Measurements from ENCODE around the gene ADH4.
"Not testable (repeated sequence)": the region's sequence is repeated elsewhere in the genome, so short reads cannot be mapped to it uniquely, and the experiment has no call there.

ADH4 gene

DNA sequence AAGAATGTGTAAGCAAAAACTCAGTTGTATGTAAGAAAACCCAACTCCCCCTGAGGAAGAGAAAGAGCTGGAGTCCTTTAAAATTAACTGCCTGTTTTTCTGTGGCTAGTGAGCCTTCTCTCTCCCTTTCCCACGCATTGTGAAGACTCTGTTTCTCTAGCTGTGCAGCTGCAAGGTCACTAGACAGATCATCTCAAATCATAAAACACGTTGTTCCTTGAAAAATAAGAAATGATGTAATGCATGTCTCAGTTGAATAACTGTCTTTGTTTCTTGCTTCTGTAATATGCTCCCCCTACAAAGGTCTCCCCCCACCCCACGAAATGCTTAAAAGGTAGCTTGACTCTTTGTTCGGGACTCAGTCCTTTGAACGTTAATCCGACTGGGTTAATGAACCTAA lies 63.2 kb downstream of the ADH4 start:
- not testable (repeated sequence) for DNase-seq (ENCODE audit: low spot score); FAIRE-seq

DNA sequence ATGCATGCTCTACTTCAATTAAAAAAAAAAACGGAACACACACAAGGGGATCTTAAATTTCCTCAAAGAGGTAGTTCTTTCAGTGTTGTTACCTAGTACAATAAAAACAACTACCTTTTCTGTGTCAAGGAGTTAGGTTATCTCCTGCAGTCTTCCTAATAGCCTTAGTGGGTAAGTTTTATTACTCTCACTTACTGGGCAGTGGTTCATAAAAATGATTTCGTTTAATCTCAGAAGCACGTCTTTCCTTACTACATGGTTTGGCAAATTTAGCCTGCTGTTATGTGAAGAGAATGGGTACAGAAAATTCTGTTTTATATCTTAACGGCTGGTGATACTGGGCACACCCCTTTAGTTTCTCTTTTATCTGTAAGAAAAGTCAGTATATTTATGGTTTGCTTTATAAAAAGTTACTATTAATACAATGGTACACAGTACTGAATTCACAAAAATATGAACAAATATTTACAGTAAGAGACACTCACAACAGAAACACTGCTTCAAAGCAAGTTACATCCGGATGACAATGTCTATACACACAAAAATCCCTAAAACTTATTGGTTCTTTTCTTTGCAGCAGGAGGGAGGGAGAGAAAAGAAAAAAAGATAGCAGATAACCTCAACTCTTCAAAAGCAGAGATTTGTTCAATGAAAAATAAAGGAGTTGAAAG lies 64.3 kb downstream of the ADH4 start:
- DNase-seq (ENCODE audit: low spot score): no peak
- FAIRE-seq: no peak

DNA sequence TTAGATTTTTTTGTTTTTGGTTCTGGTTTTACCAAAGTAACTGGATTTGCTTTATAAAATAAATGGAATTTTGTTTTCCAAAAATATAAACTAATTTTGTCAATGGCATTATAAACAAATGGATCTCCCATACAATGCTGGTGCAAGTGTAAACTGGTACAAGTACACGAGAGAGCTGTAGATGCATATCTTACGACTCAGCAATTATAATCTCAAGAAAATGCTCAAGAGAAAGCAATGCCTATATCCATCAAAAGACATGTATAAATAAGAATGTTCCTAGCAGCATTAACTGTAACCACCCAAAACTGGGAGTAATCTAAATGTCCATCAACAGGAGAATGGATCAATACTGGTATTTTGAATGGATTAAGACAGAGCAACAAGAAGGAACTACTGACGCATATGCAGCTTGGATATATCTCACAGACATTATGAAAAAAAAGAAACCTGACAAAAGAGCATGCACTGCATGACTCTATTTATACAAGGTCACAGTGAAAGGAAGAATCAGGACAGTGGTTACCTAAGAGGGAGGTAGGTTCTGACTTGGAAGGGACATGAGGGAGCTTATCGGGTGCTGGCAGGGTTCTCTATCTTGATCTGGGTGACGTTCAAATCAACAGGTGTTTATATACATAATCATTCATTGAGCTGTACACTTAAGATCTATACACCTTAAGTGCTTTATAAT lies 65.0 kb downstream of the ADH4 start:
- FAIRE-seq: no peak
- no peak for DNase-seq (ENCODE audit: low spot score)

DNA sequence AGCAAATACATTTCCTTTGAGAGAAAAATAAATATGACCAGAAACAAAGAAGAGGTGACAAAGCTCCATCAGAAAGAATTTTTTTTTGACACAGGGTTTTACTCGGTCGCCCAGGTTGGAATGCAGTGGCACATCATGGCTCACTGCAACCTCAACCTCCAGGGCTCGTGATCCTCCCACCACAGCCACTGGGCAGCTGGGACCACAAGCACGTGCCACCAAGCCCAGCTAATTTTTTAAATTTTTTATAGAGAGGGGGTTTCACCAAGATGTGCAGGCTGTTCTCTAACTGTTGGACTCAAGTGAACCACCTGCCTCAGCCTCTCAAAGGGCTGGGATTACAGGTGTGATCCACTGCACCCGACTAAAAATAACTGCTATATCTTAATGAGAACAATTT lies 65.8 kb downstream of the ADH4 start:
- no peak for FAIRE-seq
- no peak for DNase-seq (ENCODE audit: low spot score)

DNA sequence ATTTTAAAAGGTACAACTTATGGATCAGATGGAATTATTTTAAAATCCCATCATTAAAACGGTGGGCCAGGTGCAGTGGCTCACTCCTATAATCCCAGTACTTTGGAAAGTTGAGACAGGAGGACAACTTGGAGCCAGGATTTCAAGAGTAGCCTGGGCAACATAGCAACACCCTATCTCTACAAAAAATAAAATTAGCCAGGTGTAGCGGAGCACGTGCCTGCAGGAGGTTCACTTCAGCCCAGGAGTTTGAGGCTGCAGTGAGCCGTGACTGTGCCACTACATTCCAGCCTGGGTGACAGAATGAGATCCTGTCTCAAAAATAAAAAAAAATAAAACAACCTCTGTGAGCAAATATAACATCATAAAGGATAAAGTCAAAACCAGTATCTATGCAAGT lies 66.9 kb downstream of the ADH4 start:
- DNase-seq (ENCODE audit: low spot score): no peak
- FAIRE-seq: no peak

DNA sequence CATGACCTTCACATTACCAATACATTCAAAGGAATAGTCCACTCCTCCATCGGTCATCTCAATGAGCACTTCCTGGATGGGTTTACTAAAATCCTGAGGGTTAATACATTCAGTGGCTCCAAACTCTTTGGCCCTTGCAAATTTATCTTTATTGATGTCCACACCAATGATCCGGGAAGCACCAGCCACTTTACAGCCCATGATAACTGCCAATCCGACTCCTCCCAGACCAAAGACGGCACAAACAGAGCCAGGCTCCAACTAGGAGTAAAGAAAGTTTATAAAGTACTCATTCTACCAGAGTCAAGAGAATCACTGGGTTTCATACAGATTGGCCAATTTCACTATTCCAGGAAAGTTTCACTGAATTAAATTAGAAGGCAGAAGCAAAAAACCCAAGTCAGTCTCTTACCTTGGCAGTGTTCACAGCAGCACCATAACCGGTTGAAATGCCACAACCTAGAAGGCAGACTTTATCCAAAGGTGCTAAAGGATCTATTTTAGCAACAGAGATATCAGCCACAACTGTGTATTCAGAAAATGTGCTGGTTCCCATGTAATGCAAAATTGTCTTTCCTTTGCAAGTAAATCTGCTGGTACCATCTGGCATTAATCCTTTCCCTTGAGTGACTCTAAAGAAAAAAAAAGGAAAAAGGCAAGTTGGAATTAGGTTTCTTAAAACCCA lies 67.7 kb downstream of the ADH4 start:
- FAIRE-seq (no peak), DNase-seq (ENCODE audit: low spot score) (no peak)

DNA sequence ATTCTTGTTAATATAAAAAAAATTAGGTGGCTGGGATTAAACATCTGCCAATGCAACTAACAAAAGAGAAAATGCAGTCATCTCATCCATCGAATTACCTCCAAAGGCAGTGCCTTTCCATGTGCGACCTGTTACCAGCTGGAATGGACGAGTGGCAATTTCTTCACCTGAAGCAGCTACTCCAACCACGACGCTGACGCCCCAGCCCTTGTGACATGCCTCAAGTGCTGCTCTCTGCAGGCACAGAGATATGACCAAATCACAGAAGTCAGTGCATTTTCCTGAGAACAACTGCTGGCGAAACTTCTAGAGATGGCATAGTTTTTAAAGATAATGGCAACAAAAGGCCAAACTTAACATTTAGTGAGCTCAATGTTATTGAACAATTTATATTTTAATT lies 69.3 kb downstream of the ADH4 start:
- DNase-seq (ENCODE audit: low spot score) (no peak), FAIRE-seq (no peak)

Data from RCC 7860 (cell line).